SKM-1 (cell line): ENCODE data around the gene CCDC141.
A peak's percentile ranks its signal among the peaks of the same experiment; 100 is the strongest.
"Not testable (repeated sequence)": the region's sequence is repeated elsewhere in the genome, so short reads cannot be mapped to it uniquely, and the experiment has no call there.

Source experiments
- DNase-seq: peaks from one replicate; lab custom pipeline; 2025; ENCODE audit not compliant: unreplicated experiment; lab: John Stamatoyannopoulos, UW

Gene CCDC141

DNA sequence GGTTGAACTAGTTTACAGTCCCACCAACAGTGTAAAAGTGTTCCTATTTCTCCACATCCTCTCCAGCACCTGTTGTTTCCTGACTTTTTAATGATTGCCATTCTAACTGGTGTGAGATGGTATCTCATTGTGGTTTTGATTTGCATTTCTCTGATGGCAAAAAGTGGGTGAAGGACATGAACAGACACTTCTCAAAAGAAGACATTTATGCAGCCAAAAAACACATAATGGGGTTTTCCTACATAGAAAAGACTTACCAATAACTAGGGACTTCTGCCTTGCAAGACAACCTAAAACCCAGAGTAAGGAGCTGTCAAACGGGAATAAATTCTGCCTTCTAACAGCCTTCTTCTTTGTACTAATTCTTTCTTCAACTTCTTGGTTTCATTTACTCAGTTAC is 4.3 kb downstream of the CCDC141 start:
- not testable (repeated sequence) for DNase-seq

DNA sequence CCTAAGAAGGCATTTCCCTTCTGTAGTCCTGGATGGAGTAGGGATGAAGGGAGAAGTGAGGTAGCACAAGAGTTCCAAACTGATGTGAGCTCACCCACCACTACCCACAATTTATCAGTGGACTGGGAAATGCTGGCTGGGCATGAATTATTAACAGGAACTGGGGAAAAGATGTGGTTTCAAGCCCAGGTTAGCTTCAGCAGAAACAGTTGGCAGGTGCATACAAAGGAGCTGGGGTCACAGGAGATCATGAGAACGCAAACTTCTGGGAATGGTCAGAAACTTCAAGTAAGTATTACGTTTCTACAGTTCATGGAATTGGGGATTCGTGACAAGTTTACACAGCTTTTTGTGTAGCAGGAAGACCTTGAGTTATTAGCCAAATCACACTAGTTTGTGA is 5.4 kb downstream of the CCDC141 start:
- DNase-seq, result no peak

- no peak for DNase-seq
Observed at GRCh38 chr2:179037807-179038206, 12.1 kb downstream of the CCDC141 start.

- no peak for DNase-seq
Observed at GRCh38 chr2:179036353-179036905, 13.5 kb downstream of the CCDC141 start.

GRCh38 chr2:179031731-179032408 is 18.1 kb downstream of the CCDC141 start:
- no peak for DNase-seq

DNA sequence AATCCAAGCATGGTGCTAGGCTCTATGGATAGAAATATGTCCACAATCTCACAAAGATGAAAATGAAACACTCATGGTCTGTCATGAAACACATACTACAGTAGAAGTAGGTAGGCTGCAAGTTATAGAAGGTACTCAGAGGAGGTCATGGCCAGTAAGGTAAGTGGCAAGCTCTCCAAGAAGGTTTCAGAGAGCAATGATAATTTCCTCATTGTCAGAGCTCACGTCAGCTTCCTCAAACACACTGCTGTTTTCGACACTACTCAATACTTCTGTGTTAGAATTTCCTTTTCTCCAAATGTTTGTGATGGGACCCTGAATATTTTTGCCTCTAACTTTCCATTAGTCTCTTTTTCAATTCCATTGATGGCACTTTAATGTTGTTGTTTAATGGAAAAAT is 25.5 kb downstream of the CCDC141 start:
- DNase-seq, result peak; percentile 55

DNA sequence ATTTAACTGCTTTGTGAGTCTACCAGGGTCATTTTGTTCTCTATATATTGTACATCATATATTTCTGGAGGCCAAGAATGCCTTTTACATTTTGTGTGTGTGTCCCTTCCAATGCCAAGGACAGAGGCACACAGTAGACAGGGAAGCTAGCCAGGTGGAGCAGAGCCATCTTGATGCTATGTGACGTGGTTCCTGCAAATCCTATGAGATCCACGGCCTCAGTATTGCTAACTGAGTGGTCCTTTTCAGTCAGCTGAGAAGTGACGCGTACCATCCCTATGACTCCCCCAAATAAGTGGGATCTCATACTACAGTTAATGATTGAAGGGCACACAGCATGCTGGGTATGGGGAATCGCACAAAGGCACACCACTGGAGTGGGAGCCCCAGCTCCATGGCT is 27.3 kb downstream of the CCDC141 start:
- no peak for DNase-seq

- DNase-seq, result no peak
Observed at GRCh38 chr2:179021258-179021657, 28.7 kb downstream of the CCDC141 start.

DNA sequence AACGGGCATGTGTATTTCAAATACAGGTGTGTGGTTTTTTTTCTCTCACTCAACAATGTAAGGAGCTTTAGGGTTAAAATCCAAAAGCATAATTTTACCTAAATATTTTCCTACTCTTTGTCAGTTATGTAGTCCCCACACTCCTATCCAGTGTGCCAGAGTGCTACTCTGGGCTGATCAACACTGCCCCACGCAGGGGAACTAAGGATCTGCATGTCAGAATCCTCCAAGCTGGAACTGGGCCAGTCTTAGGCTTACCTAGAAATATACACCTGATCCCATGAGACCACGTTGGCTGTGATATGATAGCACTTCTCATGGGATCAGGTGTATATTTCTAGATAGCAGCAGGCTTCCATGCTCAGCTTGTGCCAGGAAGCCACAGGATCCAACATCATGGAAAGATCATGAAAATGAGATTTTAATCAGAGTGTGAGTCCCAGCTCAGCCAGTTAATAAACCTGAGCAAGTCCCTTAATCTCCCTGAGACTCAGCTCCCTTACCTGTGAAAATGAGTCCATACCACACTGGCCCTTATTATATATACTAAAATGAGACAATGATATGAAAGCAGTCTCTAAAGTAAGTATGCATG is 29.7 kb downstream of the CCDC141 start:
- DNase-seq, result no peak

DNA sequence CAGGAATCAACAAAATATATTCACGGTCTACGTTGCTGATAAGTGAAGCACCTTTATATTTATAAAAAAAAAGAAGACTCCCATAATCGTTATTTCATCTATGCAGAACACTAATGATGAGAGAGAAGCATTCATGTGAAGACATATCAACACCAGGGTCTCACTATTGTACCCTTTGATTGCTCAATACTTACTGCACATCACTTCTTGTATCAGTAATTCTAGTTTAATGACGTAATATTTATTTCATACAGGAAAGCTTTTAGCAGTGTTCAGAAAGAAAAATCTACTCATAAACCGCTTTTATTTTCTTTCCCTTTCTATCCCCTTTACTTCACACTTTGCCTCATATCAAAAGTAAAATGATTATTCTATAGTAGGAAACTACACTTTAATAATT is 30.7 kb downstream of the CCDC141 start:
- no peak for DNase-seq

- peak; percentile 39 for DNase-seq
Observed at GRCh38 chr2:179017773-179018357, 32.1 kb downstream of the CCDC141 start.

DNA sequence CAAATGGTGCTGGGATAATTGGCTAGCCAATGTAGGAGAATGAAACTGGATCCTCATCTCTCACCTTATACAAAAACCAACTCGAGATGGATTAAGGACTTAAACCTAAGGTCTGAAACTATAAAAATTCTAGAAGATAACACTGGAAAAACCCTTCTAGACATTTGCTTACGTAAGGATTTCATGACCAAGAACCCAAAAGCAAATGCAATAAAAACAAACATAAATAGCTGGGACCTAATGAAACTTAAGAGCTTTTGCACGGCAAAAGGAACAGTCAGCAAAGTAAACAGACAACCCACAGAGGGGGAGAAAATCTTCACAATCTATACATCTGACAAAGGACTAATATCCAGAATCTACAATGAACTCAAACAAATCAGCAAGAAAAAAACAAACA is 35.7 kb downstream of the CCDC141 start:
- not testable (repeated sequence) for DNase-seq

DNA sequence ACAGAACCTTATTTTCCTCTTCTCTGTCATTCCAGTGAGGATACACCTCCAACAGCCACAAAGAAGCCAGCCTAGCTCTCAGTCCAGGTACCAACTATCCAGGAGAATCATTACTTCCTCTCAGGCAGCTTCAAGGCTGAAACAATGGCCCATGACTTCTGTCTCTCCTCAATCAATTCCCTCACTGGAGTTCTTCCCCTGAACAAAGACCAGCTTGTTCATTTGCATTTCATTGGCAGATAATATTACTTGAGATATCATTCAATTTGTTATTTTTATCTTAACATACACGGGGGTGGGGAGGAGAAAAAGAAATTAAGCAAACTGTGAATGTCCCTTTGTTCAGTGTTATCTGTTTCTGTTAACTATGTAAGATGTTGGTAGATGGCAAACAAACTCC is 44.0 kb downstream of the CCDC141 start:
- DNase-seq, result no peak

GRCh38 chr2:178999476-178999875 is 50.5 kb downstream of the CCDC141 start:
- no peak for DNase-seq

DNA sequence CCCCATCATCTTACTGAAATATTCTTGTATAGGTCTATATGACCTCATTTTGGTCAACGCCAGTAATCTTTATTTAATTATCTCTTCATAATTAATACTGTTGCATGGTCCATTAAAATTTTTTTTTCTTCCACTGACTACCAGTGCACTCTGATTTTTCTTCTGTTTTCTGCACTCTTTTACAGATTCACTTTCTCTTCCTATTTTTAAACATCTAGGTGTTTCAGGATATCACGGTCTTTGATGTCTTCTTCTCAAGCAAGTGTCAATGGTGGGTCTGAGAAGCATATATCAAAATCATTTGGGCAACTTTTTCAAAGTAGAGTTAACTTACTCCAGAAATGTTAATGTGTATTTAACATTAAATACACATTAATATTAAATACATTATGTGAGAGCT is 51.4 kb downstream of the CCDC141 start:
- DNase-seq, result no peak

DNA sequence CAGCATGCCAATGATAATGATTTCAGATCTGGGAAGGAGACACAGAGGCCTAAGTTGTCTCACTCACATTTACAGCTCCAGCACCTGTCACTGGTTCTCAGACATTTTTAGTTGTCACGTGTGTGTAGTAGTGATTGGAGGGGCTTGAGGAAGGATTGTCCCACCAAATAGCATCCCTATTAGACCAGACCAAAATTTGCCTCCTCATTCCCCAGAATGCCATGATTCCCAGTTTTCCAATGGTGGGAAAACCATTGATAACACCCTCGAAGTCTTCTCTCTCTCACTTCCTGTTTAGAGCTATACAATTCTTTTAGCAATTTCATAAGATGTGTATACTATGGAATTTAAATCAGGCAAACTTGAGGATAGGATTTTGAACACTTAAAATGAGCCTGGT is 52.5 kb downstream of the CCDC141 start:
- no peak for DNase-seq

- no peak for DNase-seq
Observed at GRCh38 chr2:178997067-178997466, 52.9 kb downstream of the CCDC141 start.

DNA sequence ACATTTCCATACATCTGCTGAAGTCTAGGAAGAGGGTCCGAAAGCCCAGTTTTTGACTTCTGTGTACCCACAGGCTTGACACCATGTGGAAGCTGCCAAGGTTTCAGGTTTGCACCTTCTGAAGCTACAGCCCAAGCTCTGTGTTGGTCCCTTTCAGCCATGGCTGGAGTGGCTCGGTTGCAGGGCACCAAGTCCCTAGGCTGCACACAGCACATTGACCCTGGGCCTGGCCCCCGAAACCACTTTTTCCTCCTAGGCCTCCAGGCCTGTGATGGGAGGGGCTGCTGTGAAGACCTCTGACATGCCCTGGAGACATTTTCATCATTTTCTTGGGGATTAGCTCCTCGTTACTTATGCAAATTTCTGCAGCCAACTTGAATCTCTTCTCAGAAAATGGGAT is 55.7 kb downstream of the CCDC141 start:
- no peak for DNase-seq

DNA sequence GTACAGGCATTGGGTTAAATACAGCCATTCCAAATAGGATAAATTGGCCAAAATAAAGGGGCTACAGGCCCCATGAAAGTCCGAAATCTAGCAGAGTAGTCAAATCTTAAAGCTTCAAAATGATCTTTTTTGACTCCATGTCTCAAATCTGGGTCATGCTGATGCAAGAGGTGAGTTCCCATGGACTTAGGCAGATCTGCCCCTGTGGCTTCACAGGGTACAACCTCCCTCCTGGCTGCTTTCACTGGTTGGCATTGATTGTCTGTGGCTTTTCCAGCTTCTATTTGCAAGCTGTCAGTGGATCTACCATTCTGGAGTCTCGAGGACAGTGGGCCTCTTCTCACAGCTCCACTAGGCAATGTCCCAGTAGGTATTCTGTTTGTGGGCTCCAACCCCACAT is 56.1 kb downstream of the CCDC141 start:
- no peak for DNase-seq

- DNase-seq, result not testable (repeated sequence)
Observed at GRCh38 chr2:178992719-178993118, 57.2 kb downstream of the CCDC141 start.

- no peak for DNase-seq
Observed at GRCh38 chr2:178990533-178991241, 59.2 kb downstream of the CCDC141 start.

GRCh38 chr2:178989424-178989823 is 60.5 kb downstream of the CCDC141 start:
- DNase-seq, result not testable (repeated sequence)
